ENCODE measurements around the gene NOL4L. TPM values are rescaled to one million over a fixed set of nuclear protein-coding genes. Genes with fewer than 3 reads are reported as not detected.

Gene NOL4L
- polyA plus RNA-seq, 5 donors, result 31.0 to 41.4 (median 39.2) TPM

DNA sequence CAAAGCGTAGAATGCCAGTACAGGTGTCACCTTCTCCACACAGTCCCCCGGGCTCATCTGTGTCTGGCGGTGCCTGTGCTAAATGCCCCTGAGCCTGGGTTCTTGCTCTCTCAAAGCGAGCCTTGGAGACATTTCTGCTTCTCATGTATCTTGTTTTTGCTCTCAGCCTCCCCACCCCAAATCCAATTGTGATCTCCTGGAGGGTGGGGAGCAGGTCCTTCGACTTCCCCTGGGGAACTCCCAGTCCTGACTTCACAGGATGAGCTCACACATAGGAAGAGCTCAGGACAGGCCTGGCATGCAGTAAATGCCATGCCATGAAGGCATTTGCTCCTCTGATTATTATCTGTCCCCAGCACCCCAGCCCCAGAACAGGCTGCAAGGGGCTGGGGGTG lies 58.1 kb downstream of the NOL4L start:
- DNase-seq, result no peak

DNA sequence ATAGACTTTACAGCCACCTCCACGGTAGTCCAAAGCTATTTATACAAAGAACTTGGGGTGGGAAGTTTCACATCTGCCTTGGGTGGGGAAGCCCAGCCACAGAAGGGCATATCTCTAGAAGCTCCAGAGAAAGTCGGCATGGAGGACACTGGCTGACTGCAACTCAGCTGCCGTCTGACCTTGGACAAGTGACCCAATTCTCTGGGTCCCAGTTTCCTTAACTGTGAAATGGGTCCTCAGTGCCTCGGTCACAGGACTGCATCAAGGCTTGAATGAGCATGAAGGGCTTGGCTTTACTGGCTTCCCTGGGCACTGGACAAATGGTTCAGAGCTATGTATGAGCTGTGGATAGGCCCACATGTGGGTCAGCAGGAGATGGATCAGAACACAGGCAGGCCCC lies 58.6 kb downstream of the NOL4L start:
- no peak for DNase-seq

DNA sequence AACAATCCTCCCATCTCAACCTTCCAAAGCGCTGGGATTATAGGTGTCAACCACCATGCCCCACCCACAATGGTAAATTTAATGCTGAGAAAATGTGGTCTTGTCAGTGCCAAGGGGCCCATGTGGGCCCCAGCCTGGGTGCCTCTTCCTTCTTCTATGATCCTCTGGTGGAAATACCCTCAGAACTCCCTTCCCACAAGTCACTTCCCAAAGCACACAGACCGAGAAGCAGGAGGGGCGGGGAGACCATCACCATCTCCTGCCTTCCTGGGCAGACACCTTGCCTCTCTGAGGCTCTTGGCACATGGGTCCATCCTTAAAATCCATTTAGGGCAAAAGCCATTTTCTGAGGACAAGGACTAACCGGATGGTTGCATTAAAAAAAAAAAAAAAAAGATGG lies 59.0 kb downstream of the NOL4L start:
- DNase-seq, result no peak

DNA sequence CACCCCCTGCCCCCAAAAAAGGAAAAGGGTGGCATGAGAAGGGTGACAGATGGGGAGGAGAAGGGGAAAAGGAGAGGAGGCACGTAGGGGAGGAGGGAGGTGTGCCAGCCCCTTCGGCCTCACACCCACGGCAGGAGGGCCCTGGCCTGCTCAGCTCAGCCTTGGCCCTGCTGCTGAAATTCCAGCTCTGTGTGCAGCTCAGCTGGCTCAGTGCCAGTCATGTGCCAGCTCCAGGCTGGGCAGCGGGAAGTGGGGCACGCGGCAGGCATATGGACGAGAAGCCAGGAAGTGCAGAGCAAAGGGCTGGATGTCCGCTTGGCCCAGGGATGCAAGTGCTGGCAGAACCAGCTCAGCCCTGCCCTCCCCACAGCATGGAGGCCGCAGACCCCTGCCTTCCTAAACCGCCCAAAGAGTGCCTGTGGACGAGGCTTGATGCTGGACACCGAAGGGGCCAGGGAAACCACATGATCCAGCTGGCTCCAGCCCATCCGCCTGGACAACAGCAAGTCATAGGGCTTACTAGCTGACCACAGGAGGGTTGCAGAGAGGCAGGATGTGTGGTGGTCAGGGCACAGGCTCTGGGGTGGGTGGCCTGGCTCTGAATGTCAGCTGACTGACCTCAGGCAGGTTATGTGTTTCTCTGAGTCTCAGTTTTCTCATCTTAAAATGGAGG lies 60.2 kb downstream of the NOL4L start:
- DNase-seq, result no peak

DNA sequence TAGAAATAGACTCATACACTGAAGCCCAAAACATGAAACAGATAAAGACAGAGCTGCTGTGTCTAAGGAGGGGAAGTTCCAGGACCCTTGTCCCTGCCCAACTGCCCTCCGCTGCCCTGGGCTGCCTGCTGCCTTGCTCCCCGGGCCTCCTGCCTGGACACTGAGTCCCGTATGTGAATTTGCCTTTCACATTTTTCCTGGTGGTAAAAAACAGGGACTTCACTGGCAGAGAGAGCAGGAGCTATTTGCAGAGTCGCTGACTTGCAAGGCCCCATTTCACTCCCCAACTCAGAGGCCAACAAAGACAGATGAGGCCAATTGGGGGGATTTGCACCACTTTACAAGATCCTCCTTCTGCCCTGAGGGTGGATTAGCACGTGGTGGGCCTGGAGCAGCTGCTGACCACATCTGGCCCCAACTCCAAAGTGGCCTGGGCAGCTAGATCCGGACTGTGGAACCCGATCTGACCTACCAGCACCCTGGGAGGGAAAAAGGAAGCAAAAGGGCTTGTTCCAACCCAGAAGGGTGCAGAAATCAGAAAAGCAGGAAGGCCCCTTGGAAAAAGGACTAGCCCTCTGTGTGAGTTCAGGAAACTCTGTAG lies 61.4 kb downstream of the NOL4L start:
- no peak for DNase-seq

DNA sequence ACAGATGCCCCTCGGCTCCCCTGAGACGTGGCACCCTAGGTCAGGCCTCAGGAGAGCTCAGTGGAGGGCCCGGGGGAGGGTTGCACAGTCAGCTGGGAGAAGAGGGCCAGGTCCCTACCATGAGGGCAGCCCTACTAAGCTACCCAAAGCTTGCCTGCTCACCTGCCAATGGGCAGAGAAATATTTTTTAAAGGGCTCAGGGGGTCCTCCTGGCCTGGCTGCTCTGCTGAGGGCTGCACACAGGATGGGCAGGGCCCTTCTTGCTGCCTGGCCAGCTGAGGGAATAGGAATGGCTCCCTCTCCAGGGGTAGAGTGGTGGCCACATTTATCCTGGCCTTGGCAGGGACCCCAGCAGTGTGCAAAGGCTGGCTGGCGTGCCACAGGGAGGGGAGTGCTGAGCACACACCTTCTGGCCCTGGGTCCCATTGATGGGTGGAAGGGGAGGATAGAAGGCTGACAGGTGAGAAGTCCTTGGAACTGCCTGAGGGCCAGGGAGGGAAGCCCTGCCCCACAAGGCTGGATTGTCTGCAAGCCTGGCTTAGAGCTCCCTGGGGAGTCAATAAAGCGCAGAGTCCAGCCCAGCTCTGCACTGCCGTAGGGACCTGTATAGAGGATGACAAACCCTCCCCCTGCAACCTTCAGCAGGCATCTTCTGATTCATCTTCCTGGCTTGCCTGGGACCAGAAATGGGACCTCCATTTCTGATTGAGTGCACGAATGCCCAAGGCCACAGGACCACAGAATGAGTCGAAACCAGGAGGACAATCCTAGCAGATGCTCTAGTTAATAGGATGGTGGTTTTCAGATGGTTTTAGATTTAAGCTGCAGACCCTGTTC lies 62.1 kb downstream of the NOL4L start:
- DNase-seq, result no peak

DNA sequence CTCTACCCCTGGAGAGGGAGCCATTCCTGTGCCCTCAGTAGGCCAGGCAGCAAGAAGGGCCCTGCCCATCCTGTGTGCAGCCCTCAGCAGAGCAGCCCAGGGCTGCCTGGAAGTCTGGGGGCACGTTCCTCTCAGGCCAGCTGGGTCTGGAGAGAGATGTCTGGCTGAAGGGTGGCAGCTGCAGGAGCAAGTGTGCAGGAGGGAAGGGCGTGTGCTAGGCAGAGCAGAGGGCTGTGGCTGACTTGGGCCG lies 62.7 kb downstream of the NOL4L start:
- DNase-seq, result no peak

DNA sequence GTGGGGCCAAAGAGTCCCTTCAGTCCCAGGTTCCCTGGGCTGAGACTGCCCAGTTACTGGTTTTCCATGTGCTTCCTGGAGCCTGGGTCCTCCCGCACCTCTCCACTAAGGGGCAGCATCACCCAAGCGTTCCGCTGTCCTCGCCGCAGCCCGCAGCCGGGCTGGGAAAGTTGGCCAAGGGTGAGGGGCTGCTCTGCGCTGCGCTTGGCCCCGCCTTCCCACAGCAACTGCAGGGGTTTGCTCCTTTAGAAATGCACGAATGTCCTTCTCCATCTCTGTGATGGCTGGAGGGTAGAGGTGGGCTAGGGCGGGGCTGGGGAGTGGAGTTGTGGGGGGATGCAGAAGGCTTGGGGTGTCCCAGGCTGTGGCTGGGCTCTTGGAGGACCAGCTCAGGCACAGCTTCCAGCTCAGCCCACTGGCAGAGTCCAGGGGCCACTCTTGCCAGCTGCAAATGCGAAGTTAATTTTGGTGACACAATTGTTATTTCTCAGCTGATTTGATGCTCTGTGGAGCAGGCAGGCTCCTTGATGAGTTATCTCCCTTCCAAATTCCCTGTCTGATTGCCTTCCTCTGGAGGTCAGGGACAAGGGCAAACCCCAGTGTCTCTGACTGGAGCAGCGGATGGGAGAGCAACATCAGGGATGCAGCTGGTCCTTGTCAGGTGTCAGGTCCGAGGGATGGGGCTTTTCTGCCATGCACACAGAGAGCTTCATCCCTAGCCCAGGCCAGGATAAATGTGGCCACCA lies 63.2 kb downstream of the NOL4L start:
- peak in 1 of 2 donors; percentile 72 for DNase-seq

DNA sequence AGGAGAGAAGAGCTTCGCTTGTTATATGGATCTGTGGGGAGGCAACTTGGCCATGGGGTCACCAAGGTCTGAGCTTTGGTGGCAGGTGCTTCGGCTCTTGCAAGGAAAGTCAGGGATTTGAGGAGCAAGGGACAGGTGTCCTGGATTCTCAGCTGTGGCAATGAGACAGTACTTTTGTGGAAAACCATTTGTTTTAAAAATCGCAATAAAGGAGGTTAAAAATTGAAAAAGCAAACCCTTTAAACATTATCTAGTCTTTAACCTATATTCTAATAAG lies 64.3 kb downstream of the NOL4L start:
- no peak for DNase-seq

DNA sequence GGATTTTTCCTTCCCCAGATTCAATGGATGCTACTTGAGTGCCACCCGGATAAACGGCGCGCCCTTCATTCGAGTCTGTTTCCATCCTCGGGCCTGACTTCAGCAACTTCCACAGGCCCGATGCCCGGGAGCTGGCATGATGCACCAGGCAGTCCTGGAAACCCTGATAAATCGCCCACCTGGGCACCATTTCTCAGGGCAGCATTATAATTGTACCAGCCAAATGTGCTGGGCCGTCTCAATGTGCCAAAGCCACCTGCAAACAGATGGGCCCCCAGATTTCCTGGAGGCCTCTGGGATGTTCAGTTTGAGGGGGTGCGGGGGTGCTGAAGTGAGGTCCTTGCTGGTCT lies 65.8 kb downstream of the NOL4L start:
- no peak for DNase-seq

DNA sequence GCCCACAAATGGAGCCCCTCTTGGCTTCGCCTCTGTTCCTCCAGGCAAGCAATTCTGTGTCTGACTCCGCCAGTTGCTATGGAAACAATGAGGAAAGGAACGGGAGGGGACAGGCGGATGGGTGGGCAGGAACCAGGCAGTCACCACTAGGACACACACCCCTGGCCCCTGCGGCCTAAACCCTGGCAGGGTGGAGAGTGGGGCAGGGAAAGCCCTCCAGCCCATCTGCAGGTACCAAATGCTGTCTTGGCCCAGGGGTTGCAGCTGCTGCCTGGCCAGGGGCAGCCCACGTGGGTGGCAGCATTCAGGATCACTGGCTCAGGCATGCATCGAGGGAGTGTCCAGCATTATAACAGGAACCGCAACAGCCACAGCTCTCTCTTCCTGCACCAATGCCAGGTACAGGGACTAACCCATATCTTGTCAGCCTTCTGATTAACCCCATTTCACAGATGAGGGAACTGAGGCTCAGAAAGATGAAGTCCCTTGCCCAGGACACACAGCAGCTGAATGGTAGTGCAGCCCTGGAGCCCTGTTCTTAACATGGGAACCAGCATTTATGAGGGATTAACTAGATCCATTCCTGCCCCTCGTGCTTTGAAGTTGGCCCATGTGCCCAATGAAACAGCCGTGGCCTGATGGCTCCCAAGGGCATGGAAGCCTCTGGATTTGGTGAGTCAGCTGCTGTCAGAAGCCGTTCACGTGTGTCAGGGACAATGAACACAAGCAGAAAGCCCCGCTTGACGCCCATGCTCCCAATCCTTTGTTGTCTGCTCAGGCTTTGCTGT lies 66.3 kb downstream of the NOL4L start:
- no peak for DNase-seq

DNA sequence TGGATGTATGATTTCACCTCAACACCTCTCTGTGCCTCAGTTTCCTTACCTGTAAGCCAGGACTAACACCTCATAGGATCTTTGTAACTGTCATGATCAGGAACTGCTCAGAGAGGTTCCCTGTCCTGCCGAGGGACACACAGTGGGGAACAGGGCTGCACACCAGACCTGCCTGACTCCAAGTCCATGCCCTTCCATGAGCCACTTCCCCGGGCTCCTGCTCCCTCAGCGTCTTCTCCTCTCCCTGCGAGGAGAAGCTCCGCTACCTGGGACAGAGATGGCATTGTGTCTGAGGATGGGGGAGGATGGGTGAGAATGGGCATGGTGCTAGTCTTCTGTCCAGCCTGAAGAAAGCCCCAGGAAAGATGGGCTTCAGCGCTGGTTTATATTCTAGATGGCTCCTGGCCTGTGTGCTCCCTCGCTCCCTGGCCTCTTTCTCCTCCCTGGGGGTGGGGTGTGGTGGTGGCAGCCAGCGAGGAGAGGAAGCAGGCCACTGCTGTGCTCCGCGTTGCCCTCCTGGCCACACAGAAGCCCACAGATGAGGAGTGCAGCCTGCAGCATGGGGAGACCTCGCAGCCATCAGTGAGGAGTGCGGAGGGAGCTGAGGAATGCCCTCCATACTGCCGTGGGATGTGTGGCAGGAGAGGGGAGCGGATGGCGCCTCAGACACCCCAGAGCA lies 67.1 kb downstream of the NOL4L start:
- DNase-seq, result no peak

DNA sequence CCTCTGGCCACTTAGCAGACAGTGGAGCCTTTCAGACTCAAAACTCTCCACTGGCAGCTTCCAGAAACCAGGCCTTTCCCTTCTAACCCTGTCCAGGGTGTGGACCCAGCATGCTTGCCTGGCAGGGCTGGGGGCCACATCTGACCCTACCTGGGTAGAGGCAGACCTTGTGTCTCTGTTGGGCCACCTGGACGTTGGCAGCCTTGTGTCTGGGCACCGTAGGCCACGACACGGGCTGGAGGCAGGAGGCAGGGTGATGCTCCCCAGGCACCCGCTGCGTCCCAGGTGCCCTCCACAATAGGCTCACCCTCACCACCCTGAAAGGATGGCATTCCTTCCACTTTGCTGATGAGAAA lies 67.6 kb downstream of the NOL4L start:
- no peak for DNase-seq

DNA sequence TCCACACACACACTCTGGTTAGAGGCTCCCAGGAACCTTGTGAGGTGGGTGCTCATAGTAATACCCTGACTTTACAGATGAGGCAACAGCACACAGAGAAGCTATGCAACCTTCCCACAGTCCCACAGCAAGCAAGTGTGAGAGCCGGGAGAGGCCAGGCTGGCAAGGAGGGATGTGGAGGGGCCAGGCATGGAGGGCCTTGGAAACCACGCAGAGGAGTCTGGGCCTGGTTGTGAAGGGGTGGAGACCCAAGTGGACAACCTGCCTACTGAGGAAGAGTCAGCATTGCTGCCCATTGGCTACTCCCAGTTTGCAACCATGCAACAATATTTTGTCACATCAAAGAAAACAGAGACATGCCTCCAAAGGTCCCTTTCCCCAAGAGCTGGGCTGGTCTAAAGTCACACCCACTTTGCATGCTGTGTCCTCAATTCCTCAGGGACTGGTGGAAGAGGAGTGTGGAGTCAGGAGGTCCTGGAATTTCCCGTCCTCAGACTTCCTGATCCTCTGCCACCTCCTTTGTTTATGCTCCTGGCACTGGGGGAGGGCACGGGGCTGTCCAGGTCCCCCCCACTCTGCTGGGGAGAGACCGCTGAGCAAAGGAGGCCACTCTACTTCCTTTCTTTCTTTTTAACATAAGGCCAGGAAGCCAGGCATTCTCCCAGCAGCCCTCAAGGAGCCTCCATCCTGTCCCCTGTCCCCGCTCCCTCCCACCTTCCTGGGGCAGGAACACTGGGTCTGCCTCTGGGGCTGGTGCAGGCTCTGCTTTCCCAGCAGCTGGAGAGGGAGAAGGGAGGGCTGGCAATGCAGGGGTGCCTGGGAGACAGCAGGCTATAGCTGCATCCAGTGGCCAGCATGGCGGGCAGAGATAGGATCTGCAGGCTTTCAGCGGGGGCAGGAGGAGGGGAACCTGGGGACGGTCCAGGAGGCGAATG lies 68.3 kb downstream of the NOL4L start:
- DNase-seq, result no peak

DNA sequence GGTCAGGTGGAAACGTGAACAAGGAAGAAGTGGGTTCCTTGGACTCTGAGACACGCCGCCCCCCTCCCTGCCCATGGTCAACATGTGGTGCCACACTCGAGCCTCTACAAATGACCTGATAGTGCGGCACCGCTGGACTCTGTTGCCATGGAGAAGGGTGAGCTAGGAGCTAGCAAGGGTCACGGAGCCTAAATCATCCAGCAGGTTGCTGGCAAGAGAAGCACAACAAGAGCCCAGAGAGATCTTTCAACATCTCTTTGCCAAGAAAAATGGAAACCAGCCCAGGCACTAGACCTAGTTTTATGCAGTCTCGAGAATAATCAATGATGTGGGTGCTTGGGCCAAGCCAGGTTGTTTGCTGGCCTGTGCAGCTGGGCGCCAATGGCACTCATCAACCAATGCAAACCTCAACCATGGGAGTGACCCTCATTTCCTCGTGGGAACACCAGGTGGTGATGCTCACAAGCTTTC lies 69.5 kb downstream of the NOL4L start:
- DNase-seq, result no peak

DNA sequence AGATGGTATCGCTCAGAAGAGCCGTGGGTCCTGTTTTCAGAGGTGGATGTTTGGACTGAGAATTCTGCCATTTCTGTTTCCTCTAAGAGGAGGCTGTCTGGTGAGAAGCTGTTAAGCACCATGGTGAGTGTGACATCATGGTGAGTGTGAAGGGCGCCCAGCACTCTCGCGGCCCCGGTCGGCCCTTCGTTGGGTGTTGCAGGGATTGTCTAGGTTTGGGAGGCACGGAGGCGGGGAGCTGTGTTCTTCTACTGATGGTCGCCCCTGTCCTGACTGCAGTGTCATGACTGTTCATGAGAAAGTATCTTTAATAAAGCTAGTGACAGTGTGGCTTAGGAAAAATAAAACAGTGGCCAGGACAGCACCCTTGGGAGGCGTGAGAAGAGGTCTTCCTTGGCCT lies 70.4 kb downstream of the NOL4L start:
- DNase-seq, result no peak

DNA sequence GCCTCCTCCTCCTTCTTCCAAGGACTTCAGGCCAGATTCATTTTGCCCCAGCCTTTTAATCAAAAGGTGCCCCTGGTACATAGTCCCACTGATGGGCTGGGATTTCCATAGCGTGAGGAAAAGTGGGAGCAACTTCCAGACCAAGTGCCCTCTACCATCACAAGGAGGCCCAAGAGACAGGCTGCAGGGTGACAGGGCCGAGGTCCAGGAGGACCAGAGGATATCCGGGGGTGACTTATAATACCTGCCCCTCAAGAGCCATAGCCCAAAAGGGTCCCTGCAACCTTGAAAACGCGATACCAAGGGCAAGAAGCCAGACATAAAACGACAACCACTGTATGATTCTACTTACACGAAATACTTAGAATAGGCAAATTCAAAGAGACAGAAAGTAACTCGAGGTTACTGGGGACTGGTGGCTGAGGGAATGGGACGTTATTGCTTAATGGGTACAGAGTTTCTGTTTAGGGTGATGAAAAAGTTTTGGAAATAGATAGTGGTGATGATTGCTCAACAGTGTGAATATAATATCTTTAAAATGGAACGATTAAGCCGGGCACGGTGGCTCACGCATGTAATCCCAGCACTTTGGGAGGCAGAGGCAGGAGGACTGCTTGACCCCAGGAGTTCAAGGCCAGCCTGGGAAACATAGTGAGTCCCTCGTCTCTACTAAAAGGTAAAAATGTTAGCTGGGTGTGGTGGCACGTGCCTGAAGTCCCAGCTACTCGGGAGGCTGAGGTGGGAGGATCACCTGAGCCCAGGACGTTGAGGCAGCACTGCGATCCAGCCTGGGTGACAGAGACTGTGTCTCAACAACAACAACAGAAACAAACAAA lies 71.9 kb downstream of the NOL4L start:
- no peak for DNase-seq

DNA sequence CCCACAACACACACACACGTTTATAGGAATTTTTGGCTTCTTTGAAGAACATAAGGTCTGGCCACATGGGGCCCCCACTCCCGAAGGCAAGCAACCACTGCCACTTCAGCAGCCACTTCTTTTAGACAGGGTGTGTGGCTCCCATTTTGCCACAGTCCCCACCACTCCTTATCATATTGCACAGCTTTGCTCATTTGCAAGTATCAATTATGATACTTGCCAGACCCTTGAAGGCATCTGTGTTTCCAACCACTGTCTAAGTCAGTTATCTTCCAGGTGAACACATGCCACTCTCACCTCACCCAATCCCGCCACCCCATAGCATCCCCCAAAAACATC lies 73.1 kb downstream of the NOL4L start:
- no peak for DNase-seq

DNA sequence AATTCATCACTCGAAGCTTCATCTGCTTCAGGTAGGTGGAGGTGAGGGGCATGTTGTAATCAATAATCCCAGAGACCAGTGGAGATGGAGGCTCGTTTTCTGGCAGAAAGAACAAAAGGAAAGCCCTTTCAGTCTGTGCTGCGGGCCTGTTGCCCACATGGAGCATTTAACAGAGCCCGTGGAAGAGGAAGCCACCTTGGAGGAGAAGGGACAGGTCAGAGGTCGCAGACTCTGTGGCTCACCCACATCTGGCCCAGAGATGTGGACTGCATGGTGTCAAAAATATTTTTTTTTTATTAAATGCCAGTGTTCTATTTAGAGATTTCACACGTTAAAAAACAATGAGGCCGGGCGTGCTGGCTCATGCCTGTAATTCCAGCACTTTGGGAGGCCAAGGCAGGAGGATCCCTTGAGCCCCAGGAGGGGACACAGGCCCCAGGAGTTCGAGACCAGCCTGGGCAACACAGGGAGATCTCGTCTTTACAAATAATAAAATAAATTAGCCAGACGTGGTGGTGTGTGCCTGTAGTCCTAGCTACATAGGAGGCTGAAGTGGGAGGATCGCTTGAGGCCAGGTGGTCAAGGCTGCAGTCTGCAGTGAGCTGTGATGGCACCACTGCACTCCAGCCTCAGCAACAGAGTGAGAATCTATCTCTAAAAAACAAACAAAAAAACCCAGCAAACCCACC lies 73.6 kb downstream of the NOL4L start:
- DNase-seq, result no peak

Data from right lung (tissue), 5 donors.